KG1 (cell line): ENCODE data around the gene NCDN.

ENCODE experiments used
- DNase-seq: peaks from one replicate; lab custom pipeline; 2025; lab: John Stamatoyannopoulos, UW

Gene NCDN

DNA sequence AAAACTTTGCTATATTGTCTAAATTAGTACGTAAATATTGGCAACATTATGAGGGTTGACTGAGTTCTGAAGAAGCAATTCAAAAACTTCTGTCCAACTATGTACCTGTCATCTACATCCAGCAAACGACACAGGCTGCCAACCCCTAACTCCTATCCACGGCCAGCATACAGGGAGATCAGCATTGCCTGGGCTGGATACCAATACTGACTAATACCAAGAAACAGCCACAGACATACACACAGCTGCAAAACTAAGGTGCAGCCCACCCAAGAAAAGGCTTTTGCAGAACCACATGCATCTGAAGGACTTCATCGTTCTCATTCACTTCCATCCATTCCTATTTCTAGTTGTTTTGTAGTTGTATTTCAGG lies 2.4 kb upstream of the NCDN start:
- DNase-seq, result no peak

DNA sequence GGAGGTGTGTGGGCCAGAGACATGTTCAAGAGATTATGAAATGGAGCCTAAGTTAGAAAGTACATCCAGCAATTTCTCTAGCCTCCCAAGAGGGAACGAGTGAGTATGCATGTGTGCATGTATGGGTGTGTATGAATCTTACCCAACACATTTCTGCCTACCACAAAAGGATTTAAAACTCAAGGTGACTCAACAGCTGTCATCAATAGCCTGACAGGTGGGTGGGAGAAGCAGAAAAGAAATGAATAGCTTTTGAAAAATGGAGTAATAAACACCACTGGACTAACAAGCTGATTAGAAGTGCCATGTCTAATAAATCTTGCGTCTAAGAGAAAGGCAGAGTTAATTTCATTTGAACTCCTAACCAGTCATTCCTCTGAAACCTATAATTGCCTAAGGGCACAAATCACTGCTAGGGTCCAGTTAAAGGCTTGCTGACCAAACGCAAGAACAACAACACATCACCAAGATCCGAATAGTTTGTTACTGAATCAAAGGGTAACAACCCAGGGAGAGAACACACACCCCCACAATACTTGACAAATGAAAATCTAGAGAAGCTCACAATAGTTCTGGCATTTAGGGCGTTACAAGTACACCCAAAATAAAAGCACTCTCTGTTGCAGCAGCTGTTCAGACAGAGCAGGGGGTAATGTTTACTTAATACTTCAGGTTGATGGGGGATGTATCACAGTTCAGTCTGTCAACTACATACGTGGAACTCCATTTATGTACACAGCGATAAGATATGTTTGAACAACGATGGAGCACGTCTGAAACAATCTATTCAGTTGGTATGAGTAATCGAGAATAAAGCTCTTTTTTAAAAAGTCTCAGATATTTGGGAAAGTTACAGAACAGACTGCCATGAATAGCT lies 1.8 kb upstream of the NCDN start:
- no peak for DNase-seq

DNA sequence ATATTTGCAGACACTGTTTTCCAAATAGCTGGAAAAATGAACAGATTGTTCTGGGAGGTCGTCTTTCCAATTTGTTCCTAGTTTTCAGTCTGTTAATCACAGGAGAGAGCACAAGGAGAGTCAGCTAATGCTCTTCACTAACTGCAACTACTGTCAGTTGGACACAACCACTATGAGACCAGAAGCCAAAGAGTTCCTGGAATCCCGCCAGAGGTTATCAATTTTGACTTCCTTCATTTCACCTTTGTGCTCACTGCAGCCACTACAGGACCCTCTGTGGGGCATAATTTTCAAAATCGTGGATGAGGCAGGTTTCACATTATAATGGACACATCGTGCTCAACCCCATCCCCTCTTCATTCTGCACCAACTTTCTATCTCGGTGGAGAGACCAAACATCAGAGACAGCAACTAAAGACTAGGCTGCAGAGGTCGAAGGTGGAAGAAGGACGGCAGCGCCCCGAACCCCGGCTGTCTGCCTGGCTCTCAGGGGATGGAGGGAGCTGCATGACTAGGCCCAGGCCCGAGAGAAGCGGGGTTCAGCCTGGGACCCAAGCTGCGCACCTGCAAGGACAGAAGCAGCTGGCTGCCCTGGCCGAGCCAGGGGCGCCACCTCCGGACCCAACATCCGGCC lies 998 bp upstream of the NCDN start:
- no peak for DNase-seq

DNA sequence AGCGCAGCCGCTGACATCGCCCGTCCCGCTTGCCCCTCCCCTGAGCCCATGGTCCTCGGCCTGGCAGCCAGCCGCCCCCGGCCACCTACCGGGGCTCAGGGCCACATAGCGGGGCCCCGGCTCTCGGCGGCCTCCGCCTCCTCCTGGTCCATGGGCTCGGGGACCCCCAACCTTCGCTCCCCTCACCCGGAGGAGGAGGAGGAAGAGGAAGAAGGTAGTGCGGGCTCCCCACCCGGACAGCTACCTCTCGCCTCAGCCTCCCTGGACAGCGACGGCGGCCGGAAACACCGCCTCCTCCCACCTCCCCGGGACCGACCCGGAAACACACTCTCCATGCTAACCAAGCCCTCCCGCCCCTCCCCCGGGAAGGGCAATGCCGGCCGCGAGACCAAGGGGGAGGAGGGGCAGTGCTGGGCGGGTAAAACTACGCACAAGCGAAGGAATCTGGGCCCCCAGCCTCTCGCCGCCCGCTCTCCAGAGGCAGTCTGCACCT lies 435 bp upstream of the NCDN start, which contains the start of gene KIAA0319L:
TSS of gene KIAA0319L (minus strand) at position 286 of the 493 bp plus-strand sequence. CDS start 2,912 bp downstream, outside the sequence.
- no peak for DNase-seq

DNA sequence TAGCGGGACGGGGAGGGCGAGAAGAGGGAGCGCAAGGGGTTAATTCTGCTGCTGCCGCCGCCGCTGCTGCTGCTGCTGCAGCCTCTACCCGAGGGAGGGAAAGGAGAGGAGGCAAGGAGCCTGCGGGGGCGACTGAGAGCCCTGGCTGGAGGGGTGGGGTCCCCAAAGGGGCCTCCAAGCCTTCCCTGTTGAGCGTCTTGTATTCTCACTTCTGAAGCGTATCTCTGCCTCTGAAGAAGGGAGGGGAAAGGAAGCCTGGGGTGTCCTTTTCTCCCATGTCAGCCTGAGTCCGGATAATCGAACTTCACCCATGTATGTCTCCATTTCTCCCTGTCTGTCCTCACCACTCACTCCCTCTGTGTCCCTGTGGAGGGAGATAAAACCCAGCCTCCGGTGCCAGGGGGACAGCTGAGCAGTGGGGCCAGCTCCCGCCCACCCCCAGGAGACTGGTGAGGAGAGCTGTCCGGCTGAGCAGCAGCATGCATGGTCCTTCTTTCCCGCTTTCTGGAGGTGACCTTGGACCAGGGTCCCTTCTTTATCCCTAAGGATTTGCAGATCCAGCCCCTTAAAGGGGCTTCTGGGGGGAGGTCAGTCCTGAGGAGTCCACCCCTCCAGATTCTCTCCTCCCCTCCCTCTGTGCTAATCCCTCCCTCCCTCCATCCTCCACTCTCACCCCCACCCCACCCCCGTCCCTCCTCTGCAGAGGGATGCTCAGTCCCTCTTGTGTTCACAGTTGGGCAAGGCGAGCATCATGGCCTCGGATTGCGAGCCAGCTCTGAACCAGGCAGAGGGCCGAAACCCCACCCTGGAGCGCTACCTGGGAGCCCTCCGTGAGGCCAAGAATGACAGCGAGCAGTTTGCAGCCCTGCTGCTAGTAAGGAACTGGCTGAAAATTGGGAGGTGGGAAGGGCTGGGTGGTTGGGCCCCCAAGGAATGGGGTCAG lies 1.0 kb downstream of the NCDN start:
- DNase-seq, result no peak

DNA sequence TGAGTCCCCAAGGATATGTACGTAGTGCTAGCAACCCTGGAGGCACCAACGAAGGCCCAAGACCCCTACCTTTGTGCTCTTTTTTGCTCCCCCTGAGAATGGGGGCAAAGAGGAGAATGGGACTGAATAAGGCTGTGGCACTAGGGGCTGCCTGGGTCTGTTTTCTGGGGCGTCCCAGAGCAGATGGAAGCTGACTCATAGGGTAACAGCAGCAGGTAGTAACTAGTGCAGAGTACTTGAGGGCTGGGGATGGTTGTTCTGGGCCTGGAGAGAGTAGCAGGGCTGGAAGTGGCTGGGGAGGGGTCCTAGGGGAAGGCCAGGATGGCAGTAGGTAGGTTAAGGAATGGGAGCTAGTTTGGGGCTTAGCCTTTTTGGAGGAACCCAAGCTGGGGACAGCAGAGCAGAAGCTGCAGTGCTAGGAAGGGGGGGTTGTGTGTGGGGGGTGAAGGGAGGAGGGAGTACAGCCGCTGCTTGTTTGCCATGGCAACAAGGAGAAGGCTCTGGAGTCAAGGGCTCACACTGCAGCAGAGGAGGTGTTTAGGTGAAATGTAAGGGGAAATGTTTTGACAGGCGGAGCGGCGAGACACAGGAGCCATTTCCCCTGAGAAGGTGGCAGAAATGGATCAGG lies 1.8 kb downstream of the NCDN start:
- no peak for DNase-seq

DNA sequence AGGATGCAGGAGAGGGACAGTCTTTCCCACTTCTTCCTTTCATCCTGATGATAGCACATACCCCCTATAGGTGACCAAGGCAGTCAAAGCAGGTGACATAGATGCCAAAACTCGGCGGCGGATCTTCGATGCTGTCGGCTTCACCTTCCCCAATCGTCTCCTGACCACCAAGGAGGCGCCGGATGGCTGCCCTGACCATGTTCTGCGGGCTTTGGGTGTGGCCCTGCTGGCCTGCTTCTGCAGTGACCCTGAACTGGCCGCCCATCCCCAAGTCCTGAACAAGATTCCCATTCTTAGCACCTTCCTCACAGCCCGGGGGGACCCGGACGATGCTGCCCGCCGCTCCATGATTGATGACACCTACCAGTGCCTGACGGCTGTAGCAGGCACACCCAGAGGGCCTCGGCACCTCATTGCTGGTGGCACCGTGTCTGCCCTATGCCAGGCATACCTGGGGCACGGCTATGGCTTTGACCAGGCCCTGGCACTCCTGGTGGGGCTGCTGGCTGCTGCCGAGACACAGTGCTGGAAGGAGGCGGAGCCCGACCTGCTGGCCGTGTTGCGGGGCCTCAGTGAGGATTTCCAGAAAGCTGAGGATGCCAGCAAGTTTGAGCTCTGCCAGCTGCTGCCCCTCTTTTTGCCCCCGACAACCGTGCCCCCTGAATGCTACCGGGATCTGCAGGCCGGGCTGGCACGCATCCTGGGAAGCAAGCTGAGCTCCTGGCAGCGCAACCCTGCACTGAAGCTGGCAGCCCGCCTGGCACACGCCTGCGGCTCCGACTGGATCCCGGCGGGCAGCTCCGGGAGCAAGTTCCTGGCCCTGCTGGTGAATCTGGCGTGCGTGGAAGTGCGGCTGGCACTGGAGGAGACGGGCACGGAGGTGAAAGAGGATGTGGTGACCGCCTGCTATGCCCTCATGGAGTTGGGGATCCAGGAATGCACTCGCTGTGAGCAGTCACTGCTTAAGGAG lies 2.9 kb downstream of the NCDN start:
- no peak for DNase-seq

DNA sequence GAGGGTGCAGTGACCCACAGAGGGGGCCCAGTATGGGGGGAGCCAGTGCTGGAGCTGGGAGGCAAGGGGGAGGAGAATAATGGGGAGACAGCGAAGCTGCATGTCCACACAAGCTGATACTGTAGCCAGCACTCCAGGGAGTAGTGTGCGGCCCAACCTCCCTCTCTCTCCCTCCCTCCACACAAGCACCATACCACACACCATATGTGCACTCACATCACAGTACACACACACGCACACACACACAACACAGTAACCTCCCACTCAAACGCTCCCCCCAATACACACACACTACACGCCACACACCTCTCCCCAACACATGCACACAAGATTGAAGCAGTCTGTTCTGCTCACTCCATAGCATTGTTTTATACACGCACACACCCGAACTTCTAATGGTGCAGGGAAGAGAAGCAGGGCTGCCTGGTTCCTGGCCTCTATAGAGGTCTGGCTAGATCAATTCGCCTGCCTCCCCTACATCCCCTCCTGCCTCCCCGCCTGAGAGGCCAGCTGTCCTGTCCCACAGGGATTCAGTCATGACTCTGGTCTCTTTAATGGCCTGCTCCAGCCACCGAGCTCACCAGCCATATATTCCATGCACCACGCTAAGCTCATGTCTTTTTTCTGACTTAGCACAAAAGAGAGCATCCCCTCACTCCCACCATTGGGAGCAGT lies 3.8 kb downstream of the NCDN start:
- DNase-seq, result no peak

DNA sequence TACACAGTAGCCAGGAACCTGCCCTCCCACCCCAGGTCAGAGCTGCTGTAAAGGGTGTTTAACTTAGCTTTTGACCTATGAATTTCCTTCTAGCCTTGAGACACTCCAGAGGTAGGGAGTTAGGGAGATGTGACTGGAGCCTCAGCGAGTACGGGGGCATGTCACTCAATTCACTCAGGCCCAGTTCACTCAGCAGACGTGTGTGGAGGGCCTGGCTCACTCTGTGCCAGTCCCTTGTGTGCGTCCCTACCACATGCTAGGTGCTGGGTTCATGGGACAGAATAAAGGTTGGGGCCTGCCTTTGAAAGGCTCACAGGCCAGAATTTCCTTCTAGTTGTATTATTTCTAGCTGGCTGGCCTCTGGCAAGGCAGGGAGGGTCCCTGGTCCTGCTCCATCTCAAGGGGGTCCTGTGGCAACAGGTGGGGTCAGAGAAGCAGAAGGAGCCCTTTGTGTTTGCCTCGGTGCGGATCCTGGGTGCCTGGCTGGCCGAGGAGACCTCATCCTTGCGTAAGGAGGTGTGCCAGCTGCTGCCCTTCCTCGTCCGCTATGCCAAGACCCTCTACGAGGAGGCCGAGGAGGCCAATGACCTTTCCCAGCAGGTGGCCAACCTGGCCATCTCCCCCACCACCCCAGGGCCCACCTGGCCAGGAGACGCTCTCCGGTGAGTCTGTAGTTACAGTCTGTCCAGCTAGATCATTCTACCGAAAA lies 4.5 kb downstream of the NCDN start:
- DNase-seq, result no peak

DNA sequence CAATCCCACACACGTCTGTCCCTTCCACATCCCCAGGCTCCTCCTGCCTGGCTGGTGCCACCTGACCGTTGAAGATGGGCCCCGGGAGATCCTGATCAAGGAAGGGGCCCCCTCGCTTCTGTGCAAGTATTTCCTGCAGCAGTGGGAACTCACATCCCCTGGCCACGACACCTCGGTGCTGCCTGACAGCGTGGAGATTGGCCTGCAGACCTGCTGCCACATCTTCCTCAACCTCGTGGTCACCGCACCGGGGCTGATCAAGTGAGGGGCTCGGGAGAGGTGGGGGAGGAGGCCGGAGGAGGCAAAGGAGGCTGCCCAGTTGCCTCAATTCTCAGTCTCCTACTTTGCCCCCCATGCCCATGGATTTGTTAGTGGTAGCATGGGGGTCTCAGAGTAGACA lies 5.6 kb downstream of the NCDN start:
- DNase-seq, result no peak

DNA sequence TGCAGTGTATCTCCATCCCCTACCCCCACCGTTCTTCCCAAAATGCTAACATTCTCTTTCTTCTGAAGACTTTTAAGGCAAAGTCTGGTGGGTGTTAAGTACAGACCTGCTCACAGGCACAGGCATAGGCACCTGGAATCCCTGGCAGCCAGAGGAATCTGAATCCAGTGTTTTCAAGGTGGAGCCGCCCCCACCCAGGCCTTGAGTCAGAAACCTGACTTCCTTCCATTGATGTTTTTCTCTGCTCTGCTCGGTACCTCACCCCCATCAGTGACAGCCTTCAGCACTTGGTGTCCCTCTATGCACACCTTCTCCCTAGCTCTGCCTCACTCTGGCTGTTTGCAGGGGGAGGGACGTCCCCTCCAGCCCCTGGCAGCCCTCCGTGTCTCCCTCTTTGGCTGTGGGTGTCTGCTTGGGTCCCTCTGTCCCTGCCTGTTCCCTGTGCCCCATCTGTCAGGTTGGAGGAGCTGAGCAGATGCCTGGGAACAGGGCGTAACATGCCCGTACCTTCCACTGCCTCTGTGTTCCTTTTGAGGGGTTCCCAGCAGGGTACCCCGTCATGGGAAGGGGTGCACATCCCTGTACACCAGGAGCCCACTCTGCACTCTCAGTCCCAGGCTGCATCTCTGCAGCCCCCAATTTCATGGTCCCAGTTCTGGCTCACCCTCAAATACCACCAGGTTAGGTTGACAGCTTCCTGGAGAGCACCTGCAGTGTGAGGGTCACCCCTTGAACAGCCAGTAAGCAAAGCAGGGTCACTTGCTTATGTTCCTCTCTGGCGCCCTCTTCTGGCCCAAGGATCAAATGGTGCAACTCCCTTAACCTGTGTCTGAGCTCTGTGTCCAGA lies 6.7 kb downstream of the NCDN start:
- peak; percentile 49 for DNase-seq

DNA sequence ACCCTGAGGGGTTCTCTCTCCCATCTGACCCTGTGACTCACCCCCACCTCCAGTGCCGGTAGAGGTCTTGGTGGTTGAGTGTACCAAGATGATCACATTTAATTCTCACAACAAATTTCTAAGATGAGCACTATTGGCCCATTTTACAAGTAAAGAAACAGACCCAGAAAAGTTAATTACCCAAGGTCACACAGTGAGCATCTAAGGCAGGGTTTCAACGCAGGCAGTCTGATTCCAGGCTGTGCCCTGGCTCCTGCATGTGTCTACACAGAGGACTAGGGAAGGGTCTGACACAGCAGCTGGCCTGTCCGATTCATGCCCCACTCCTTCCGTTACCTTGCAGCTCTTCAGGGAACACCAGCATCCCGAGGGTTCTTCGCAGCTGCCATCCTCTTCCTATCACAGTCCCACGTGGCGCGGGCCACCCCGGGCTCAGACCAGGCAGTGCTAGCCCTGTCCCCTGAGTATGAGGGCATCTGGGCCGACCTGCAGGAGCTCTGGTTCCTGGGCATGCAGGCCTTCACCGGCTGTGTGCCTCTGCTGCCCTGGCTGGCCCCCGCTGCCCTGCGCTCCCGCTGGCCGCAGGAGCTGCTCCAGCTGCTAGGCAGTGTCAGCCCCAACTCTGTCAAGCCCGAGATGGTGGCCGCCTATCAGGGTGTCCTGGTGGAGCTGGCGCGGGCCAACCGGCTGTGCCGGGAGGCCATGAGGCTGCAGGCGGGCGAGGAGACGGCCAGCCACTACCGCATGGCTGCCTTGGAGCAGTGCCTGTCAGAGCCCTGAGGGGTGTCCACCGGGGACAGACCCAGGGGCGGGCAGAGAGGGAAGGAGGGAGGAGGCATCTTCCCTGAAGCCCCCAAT lies 7.5 kb downstream of the NCDN start:
- no peak for DNase-seq

DNA sequence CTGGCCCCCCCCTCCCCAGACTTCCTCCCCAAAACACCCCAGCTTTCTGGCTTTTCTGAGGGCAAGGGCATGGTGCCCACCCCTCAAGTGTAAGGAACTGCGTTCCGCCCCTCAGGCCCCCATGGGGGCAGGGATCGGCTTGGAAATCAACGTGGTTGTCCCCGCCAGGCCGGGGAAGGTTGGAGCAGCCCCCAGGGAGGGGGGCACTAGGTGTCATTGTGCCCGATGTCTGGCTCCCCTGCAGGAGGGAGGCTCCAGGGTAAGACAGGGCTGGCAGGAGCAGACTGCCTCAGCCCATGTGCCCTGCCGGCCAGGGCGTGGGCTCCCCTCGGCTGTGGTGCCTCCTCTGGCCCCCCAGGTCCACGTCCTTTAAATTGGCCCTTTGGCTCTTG lies 8.1 kb downstream of the NCDN start:
- no peak for DNase-seq

DNA sequence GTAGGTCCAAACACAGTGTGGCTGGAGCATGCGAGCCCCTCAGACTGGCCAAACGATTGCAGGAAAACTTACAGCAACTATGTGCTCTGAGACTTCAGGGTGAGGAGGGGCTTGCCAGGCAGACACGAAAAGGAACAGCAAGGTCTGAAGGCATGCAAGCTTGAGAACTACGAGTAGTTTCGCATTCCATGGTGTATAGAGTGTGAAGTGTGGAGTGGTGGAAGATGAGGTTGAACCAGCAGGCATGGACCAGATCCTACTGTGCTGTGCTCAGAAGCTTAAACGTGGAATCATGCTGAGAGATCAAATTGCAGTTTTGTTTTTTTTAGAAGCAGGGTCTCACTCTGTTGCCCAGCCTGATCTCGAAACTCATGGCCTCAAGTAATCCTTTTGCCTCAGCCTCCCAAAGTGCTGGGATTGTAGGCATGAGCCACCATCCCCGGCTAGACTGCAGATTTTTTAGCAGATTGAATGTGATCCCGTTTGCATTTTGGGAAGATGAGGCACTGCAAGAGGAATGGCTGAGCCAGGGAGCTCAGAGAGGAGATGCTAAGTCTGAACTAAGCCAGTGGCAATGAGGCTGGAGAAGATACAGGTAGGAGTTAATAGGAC lies 10.5 kb downstream of the NCDN start:
- DNase-seq, result no peak

DNA sequence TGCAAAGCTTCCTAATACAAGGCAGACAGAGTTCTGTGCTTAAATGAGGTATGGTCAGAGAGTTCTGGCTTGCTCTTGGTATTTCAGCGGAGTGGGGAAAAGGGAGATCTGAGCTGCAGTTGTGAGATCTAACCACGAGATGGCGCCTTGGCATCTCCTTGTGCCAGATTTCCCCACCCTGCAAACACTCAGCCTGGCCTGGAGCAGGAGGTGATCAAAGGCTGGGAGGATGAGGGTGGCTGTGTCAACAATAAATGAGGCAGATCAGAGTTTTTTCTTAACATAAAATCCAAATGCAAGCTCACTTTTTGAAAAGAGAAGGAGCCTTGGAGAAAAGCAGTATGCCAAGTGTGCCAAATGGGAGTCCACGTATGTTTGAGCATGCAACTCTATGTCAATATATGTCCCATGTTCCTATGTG lies 11.4 kb downstream of the NCDN start:
- DNase-seq, result peak; percentile 49

DNA sequence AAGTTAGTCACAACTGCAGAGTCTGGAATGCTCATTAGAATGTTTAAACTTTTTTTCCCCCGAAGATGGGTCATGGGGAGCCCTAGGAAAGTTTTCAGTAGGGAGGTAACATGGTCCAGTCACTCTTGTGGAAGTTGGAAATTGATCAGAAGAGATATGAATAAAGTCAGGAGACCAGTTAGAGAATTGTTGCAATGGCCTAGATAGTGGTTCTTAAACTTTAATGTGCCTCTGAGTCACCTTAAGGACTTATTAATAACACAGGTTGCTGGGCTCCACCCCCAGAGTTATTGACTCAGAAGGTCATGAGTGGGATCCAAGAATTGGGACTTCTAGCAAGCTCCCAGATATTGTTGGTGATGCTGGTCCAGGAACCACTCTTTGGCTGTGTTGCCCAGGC lies 12.3 kb downstream of the NCDN start:
- DNase-seq, result no peak

DNA sequence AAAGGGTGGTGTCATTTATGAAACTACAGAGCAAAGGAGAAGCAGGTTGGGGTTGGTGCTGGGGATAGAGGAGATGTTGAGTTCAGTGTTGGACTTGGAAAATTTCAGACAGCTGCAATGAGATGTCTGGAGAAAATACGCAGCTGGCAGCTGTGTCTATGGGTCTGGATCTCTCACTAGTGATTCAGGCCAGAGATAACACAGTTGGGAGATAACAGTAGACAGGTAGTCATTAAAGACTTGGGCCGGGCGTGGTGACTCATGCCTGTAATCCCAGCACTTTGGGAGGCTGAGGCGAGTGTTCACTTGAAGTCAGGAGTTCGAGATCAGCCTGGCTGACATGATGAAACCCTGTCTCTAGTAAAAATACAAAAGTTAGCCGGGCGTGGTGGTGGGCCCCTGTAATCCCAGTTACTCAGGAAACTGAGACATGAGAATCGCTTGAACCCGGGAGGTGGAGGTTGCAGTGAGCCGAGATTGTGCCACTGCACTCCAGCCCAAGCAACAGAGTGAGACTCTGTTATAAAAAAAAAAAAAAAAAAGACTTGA lies 13.1 kb downstream of the NCDN start:
- DNase-seq, result no peak
